GM10266 (cell line): ENCODE results near the gene BTD.

ENCODE experiments used
- DNase-seq: peaks from one replicate; pipeline ENCODE4 v3.0.0; 2012; ENCODE audit errors: extremely low spot score
- TF ChIP-seq, protein P1 (sequence below): IDR thresholded peaks from 2 replicates; pipeline ENCODE4 v1.5.1; 2012; ENCODE audit warnings: mild to moderate bottlenecking, low read depth; ENCODE audit not compliant: control insufficient read depth, insufficient read depth; ENCODE audit errors: missing control alignments

BTD gene

DNA sequence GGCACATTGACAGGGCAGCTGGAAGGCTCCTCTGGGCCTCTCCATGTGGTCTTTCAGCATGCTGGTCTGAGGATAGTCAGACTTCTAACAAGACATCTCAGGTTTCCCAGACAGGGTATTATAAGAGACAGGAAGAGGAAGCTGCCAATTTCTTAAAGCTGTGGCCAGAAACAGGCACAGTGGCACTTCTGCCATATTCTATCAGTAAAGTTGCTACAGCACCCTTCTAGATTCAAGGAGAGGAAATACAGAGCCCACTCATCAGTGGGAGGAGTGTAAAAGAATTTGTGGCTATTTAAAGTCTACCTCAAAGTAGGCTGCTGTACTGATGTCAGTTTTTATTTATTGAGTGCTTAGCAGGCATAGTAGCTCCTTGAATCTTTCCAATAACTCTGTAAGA is 55.5 kb downstream of the BTD start:
- DNase-seq = no peak
- TF ChIP-seq, protein P1, sequence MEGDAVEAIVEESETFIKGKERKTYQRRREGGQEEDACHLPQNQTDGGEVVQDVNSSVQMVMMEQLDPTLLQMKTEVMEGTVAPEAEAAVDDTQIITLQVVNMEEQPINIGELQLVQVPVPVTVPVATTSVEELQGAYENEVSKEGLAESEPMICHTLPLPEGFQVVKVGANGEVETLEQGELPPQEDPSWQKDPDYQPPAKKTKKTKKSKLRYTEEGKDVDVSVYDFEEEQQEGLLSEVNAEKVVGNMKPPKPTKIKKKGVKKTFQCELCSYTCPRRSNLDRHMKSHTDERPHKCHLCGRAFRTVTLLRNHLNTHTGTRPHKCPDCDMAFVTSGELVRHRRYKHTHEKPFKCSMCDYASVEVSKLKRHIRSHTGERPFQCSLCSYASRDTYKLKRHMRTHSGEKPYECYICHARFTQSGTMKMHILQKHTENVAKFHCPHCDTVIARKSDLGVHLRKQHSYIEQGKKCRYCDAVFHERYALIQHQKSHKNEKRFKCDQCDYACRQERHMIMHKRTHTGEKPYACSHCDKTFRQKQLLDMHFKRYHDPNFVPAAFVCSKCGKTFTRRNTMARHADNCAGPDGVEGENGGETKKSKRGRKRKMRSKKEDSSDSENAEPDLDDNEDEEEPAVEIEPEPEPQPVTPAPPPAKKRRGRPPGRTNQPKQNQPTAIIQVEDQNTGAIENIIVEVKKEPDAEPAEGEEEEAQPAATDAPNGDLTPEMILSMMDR = no peak

DNA sequence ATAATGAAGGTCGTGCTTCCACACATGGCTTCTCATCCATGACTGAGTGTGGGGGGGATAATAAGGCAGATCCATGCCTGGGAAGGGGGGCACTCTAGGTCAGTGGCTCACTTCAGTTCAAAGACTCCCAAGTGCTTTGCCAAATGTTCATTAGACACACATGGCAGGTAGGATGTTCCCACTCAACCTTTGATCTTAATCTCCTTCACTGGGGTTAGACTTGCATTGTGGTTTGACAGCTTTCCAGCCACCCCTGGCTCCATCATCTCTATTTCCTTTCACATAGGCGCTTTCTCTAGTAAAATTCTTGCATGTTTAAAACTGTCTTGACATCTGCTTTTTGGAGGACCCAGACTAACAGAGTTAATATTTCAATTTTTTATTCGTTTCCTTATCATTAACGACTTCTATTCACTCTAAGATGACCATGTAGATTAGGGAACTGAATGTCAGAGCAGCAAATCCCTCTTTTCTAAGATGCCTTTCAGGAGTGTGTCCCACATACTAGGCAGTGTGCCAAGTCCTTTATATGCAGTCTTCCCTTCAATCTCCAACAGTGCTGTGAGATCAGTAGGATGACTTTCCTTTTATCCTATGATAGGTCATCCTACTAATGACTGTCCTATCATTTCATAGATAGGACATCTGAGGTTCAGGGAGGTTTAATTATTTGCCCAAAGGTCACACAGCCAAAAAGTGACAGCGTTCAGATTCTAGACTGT is 57.9 kb downstream of the BTD start:
- no peak for DNase-seq
- TF ChIP-seq, protein P1 = no peak

DNA sequence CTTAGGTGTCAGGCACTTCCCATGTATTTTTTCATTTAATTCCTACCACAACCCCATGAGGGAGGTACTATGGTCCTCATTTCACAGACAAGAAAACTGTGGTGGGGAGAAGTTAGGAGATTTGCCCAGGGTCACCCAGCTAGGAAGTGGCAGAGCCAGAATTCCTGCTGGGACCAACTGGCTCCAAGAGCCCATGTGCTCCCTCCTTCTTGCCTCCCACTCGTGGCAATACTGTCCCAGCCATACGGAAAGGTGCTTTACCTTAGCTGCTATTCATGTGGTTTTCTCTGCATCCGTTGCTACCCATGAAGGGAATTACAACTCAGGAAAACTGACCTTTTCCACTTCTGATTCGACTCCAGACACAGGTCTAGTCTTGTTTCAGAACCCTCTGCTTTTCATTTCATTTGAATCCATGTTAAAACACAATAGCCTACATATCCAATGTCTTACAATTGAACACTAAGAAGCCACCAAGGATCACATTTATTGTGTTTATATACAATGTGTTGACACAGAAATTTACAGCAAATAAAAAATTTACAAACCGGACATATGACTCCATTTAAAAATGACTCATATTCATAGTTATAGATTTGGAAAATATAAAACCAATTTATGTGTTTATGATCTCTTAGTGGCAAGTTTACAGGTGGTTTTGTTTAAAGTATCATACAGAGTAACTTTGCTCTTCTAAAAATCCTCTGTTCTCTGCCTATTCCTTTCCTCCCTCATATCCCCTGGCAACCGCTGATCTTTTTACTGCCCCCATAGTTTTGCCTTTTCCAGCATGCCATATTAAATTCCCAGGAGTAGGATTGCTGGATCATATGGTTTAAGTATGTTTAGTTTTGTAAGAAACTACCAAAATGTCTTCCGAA is 58.8 kb downstream of the BTD start:
- TF ChIP-seq, protein P1 = no peak
- DNase-seq = no peak

GRCh38 chr3:15664144-15664543 is 62.6 kb downstream of the BTD start:
- TF ChIP-seq, protein P1 = no peak
- no peak for DNase-seq

DNA sequence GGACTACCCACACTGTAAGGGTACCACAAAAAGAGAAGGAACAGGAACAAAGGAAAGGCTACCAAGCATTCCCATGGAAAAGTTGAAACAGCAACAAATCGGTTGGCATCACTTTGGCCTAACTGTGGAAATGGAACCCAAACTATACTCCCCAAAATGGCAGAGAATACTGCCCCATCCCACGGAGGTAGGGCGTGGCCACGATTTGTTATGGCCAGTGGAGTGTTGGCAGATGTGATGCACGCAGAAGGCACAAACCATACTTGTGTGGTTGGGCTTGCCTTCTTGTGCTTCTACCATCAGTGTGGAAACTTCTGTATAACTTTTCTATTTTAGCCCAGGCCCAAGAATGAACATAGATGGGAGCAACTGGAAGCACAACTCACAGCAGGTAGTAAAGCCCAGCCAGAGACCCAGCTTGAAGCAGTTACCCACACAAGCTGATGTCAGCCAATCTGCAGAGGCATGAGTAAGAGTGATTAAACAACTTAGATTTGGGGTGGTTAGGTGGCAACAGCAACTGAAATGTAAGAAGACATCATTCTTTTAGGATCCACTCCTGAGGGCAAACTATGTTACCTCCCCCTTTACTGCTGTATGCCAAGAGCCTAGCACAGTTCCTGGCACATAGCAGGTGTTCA is 64.1 kb downstream of the BTD start:
- TF ChIP-seq, protein P1 = no peak

GRCh38 chr3:15666277-15666676 is 64.7 kb downstream of the BTD start:
- TF ChIP-seq, protein P1 = no peak
- DNase-seq = no peak

More for the DNA sequence above, 64.1 kb downstream of the BTD start:
- no peak for DNase-seq
